GM19099 (cell line): ENCODE results near the gene HDHD2.

Source experiments
- POLR2A ChIP-seq: IDR thresholded peaks from 3 replicates; pipeline ENCODE4 v1.6.1; 2011; ENCODE audit warnings: low read depth; ENCODE audit not compliant: insufficient read length; ENCODE audit errors: extremely low read depth

Gene HDHD2

DNA sequence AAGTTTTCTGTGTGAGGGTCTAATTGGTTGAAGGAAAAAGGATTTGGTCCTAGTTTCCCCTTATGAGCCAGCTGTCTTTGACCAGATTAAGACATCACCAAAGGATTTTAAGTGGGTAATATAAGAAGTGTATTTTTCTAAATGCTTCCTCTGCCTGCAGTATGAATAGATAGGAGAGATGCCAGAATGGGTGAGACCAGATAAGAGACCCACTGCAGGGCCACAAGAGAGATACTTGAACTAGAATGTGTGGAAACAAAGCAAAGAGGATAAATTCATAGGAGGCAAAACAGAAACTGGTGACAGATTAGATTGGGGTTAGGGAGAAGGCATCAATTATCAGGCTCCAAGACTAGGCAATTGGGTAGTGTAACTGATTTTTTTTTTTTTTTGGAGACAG is 1.1 kb upstream of the HDHD2 start:
- TF ChIP-seq POLR2A: no peak

- TF ChIP-seq POLR2A: no peak
These were observed 595 bp upstream of the HDHD2 start for GRCh38 chr18:47150824-47151366.

DNA sequence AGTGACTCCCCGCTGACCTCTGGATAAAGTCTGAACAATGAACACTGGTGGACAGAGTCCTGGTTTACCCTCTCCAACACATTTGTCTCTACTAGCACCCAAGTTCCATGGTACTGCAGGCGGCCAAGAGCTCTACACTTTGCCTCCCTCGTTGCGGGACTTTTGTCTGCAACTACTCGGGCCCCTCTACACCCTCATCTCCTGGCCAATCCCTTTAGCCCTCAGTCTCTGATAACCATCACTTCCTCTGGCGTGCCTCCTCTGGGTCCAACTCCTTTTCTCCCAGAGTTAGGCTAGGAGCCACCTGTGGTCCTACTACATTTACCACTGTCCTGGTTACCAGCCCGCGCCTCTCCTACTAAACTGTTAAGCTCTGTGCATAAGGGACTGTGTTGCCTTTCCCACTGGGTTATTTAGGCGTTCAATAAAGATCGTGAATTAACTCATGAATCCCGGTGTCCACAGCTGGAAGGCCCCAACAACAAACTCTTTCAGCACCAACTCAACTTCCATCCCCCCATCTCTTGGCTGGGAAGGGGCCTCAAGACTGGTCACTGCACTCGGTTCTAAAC is 757 bp downstream of the HDHD2 start:
- no peak for TF ChIP-seq POLR2A

DNA sequence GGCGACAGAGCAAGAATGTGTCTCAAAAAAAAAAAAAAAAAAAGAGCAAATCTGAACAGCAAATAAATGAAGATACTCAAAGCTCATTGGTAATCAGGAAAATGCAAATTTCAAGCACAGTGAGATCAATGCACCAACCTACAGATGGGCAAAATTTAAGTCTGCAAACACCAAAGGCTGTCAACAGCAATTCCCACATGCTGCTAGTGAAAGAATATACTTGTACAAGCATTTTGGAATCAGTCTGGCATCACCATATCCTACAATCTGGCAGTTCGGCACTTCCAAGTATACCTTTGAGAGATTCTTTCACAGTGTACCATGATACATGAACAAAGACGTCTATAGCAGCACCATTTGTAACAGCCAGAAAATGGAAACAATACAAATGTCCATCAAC is 4.1 kb downstream of the HDHD2 start:
- TF ChIP-seq POLR2A: no peak

- TF ChIP-seq POLR2A: no peak
These were observed 6.3 kb downstream of the HDHD2 start for GRCh38 chr18:47143899-47144485.

DNA sequence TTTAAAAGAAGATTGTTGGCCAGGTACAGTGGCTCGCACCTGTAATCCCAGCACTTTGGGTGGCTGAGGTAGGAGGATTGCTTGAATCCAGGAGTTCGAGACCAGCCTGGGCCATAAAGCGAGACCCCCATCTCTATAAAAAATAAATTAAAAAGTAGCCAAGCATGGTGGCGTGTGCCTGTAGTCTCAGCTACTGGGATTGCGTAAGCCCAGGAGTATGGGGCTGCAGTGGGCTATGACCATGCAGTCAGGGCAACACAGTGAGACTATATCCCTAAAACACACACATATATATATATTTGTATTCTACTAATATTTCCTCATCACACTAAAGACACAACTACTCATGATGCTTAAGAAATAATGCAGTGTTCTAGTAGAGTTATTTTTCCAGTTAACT is 7.1 kb downstream of the HDHD2 start:
- TF ChIP-seq POLR2A: no peak

GRCh38 chr18:47141289-47141688 is 9.0 kb downstream of the HDHD2 start:
- TF ChIP-seq POLR2A: no peak

DNA sequence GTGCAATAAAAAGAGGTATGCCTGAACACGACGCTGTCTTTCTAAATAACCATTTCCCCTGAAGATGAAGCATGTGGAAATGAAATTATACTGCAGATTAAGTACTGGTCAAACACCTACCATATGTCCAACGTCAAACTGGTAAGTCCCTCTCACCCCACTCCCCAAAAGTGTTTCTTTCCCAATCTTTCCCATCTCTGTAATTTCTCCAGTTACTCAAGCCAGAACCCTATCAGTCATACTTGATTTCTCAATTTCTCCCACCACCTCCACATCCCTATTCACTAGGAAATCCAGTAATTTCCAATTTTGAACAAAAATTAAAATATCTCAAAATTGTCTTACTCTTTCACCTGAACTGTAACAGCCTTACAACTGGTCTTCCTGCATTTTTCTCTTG is 29.2 kb downstream of the HDHD2 start:
- no peak for TF ChIP-seq POLR2A

DNA sequence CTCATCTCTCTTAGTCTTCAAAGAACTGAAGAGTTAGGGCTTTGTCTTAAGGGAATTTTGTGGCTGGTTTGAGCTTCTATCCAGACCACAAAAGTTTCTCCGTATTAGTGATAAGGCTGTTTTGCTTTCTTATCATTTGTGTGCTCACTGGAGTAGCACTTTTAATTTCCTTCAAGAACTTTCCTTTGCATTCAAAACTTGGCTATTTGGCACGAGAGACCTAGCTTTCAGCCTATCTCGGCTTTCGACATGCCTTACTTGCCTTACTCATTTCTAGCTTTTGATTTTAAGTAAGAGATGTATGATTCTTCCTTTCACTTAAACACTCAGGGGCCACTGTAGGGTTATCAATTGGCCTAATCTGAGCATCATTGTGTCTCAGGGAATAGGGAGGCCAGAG is 29.9 kb downstream of the HDHD2 start:
- no peak for TF ChIP-seq POLR2A

DNA sequence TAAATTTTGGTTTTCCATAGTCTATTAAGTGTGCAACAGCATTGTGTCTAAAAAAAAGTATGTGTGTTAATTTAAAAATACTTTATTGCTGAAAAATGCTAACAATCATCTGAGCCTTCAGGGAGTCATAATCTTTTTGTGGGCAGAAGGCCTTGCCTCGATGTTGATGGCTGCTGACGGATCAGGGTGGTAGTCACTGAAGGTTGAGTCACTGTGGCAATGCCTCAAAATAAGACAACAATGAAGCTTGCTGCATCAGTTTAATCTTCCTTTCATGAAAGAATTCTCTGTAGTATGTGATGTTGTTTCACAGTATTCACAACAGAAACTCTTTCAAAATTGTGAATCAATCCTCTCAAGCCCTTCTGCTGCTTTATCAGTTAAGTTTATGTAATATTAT is 31.3 kb downstream of the HDHD2 start:
- no peak for TF ChIP-seq POLR2A

GRCh38 chr18:47115205-47115604 is 35.1 kb downstream of the HDHD2 start:
- TF ChIP-seq POLR2A: no peak

- no peak for TF ChIP-seq POLR2A
These were observed 36.3 kb downstream of the HDHD2 start for GRCh38 chr18:47113796-47114540.

- TF ChIP-seq POLR2A: no peak
These were observed 39.6 kb downstream of the HDHD2 start for GRCh38 chr18:47110492-47111274.

- TF ChIP-seq POLR2A: no peak
These were observed 40.6 kb downstream of the HDHD2 start for GRCh38 chr18:47109720-47110119.

GRCh38 chr18:47108998-47109405 is 41.3 kb downstream of the HDHD2 start:
- TF ChIP-seq POLR2A: no peak

DNA sequence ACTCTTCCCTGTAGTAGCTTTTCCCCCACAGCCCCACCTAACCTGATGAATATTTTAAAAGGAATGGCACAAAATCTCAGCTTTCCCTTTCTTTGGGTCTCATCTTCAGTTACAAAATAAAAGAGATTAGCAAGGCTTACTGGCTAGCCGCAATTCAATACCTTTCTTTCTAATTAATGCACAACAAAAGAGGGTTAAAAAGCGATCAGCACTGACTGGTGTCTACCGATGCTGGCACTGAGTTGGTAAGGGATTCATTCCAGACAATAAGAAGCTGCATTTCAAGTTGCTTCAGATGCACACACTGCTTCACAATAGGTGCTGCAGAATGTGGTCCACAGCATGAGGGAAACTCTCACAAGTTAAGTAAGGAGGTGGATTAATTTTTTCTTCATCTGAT is 41.9 kb downstream of the HDHD2 start:
- TF ChIP-seq POLR2A: no peak

DNA sequence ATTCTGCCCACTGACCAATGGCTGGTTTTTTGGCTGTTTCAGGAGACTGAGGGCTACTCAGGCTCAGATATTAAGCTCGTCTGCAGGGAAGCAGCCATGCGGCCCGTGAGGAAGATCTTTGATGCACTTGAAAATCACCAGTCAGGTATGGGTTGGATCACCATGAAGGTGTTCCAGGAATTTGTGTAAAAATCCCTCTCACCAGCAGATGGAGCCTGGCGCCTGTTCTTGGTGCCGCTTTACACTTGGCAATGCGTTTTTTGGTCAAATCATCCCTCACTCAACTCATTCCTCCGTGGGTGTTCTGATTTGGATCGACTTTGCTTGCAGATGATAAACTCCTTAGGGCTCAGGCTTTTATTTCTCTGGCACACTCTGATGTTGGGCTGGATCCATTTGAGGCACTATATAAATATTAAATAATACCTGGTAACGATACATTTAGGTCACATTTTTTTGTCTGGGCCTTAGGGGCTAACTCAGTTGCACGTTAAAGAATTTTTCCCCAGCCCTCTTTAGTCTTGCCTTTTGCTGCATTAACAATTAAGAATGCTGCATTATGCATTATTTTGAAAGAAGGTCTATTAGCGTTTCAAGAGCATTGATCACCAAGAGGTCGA is 50.0 kb downstream of the HDHD2 start:
- no peak for TF ChIP-seq POLR2A
